ENCODE data around the gene DPP9. TPM values are rescaled to one million over a fixed set of nuclear protein-coding genes. Genes with fewer than 3 reads are reported as not detected.

Gene DPP9
- total and polyA plus RNA-seq, 2 of the 13 experiments (the other 11 are each of a cell fraction or from before 2014, with no cell fraction given): 8.4 to 25.8 TPM

DNA sequence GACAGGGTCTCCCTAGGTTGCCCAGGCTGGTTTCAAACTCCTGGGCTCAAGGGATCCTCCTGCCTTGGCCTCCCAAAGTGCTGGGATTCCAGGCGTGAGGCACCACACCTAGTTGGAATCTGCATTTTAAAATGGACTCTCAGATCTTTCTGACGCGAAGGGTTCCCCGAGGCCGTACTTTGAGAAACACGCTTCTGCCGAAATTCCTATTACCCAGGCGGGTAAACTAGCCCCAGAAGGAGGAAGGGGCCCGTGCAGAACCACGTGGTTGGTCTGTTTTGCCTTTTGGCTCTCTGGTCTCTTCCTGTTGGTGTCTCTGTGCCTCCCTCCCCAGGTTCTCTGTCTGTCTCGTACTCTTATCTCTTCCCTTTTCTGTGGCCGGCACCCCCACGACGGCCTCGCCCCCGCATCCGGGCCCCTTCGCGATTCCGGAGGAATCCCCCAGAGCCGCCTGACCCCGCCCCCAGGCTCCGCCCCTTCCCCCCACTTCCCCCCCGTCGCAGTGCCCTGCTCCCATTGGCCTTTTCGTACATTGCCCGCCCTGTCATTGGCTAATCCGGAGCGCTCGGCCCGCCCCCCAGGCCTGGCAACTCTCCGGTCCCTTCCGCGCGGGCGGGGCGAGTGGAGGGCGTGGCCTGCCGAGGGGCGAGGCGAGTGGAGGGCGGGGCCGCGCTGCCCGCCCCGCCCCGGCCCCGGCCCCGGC, 84.7 kb downstream of the DPP9 start, which contains the start of gene TNFAIP8L1 (continued):
- TF ChIP-seq ZNF30 (CRISPR knock-in tag; IDR thresholded peaks at IDR 0.05) (no peak), MATR3 (CRISPR knock-in tag; IDR thresholded peaks at IDR 0.05) (no peak), GABPB1 (CRISPR knock-in tag; IDR thresholded peaks at IDR 0.05) (peak; percentile 40; the same call in 1 of the 2 replicates), BCL6 (CRISPR knock-in tag; IDR thresholded peaks at IDR 0.05) (no peak; the same call in 1 of the 2 replicates), HCFC1 (IDR thresholded peaks at IDR 0.05; ENCODE audit: low read depth, low read length) (no peak), KMT2B (CRISPR knock-in tag; IDR thresholded peaks at IDR 0.05) (no peak), ZFX (CRISPR knock-in tag; IDR thresholded peaks at IDR 0.05; ENCODE audit: low read depth) (no peak), ZFP36L2 (CRISPR knock-in tag; IDR thresholded peaks at IDR 0.05) (no peak), MIXL1 (CRISPR knock-in tag; IDR thresholded peaks at IDR 0.05) (no peak), BORCS8-MEF2B (CRISPR knock-in tag; IDR thresholded peaks at IDR 0.05) (no peak), SIX4 (CRISPR knock-in tag; IDR thresholded peaks at IDR 0.05) (no peak), PCBP1 (IDR thresholded peaks at IDR 0.05; ENCODE audit: borderline replicate concordance, low read depth, low read length) (no peak)
- TF ChIP-seq, protein P1, sequence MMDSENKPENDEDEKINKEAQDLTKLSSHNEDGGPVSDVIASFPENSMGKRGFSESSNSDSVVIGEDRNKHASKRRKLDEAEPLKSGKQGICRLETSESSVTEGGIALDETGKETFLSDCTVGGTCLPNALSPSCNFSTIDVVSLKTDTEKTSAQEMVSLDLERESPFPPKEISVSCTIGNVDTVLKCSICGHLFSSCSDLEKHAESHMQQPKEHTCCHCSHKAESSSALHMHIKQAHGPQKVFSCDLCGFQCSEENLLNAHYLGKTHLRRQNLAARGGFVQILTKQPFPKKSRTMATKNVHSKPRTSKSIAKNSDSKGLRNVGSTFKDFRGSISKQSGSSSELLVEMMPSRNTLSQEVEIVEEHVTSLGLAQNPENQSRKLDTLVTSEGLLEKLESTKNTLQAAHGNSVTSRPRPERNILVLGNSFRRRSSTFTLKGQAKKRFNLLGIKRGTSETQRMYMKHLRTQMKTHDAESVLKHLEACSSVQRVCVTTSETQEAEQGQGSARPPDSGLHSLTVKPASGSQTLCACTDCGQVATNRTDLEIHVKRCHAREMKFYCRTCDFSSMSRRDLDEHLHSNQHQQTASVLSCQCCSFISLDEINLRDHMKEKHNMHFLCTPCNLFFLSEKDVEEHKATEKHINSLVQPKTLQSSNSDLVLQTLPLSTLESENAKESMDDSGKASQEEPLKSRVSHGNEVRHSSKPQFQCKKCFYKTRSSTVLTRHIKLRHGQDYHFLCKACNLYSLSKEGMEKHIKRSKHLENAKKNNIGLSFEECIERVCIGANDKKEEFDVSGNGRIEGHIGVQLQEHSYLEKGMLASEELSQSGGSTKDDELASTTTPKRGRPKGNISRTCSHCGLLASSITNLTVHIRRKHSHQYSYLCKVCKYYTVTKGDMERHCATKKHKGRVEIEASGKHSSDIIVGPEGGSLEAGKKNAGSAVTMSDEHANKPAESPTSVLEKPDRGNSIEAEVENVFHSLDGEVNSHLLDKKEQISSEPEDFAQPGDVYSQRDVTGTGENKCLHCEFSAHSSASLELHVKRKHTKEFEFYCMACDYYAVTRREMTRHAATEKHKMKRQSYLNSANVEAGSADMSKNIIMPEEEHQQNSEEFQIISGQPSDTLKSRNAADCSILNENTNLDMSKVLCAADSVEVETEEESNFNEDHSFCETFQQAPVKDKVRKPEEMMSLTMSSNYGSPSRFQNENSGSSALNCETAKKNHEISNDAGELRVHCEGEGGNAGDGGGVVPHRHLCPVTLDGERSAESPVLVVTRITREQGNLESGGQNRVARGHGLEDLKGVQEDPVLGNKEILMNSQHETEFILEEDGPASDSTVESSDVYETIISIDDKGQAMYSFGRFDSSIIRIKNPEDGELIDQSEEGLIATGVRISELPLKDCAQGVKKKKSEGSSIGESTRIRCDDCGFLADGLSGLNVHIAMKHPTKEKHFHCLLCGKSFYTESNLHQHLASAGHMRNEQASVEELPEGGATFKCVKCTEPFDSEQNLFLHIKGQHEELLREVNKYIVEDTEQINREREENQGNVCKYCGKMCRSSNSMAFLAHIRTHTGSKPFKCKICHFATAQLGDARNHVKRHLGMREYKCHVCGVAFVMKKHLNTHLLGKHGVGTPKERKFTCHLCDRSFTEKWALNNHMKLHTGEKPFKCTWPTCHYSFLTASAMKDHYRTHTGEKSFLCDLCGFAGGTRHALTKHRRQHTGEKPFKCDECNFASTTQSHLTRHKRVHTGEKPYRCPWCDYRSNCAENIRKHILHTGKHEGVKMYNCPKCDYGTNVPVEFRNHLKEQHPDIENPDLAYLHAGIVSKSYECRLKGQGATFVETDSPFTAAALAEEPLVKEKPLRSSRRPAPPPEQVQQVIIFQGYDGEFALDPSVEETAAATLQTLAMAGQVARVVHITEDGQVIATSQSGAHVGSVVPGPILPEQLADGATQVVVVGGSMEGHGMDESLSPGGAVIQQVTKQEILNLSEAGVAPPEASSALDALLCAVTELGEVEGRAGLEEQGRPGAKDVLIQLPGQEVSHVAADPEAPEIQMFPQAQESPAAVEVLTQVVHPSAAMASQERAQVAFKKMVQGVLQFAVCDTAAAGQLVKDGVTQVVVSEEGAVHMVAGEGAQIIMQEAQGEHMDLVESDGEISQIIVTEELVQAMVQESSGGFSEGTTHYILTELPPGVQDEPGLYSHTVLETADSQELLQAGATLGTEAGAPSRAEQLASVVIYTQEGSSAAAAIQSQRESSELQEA (CRISPR knock-in tag; IDR thresholded peaks at IDR 0.05; ENCODE audit: not compliant biosample characterization): no peak
- TF ChIP-seq, protein P2, sequence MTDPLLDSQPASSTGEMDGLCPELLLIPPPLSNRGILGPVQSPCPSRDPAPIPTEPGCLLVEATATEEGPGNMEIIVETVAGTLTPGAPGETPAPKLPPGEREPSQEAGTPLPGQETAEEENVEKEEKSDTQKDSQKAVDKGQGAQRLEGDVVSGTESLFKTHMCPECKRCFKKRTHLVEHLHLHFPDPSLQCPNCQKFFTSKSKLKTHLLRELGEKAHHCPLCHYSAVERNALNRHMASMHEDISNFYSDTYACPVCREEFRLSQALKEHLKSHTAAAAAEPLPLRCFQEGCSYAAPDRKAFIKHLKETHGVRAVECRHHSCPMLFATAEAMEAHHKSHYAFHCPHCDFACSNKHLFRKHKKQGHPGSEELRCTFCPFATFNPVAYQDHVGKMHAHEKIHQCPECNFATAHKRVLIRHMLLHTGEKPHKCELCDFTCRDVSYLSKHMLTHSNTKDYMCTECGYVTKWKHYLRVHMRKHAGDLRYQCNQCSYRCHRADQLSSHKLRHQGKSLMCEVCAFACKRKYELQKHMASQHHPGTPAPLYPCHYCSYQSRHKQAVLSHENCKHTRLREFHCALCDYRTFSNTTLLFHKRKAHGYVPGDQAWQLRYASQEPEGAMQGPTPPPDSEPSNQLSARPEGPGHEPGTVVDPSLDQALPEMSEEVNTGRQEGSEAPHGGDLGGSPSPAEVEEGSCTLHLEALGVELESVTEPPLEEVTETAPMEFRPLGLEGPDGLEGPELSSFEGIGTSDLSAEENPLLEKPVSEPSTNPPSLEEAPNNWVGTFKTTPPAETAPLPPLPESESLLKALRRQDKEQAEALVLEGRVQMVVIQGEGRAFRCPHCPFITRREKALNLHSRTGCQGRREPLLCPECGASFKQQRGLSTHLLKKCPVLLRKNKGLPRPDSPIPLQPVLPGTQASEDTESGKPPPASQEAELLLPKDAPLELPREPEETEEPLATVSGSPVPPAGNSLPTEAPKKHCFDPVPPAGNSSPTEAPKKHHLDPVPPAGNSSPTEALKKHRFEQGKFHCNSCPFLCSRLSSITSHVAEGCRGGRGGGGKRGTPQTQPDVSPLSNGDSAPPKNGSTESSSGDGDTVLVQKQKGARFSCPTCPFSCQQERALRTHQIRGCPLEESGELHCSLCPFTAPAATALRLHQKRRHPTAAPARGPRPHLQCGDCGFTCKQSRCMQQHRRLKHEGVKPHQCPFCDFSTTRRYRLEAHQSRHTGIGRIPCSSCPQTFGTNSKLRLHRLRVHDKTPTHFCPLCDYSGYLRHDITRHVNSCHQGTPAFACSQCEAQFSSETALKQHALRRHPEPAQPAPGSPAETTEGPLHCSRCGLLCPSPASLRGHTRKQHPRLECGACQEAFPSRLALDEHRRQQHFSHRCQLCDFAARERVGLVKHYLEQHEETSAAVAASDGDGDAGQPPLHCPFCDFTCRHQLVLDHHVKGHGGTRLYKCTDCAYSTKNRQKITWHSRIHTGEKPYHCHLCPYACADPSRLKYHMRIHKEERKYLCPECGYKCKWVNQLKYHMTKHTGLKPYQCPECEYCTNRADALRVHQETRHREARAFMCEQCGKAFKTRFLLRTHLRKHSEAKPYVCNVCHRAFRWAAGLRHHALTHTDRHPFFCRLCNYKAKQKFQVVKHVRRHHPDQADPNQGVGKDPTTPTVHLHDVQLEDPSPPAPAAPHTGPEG (CRISPR knock-in tag; IDR thresholded peaks at IDR 0.05): no peak
